K562 (cell line): ENCODE measurements around the gene COMMD1.

Experiments used
- CHD2 ChIP-seq: IDR thresholded peaks from 2 replicates; pipeline ENCODE4 v1.6.1; 2011; ENCODE audit warnings: low read depth, low read length
- YY1 ChIP-seq, 3 experiments: IDR thresholded peaks; 2 replicates each; pipeline ENCODE4 v1.6.1; 2011; ENCODE audit warnings: low read length in 2 of 3, mild to moderate bottlenecking in 2 of 3, moderate library complexity in 2 of 3, borderline replicate concordance in 1 of 3, control low read depth in 1 of 3, low read depth in 1 of 3; ENCODE audit not compliant: insufficient read depth in 3 of 3, insufficient replicate concordance in 2 of 3, control insufficient read depth in 1 of 3, insufficient read length in 1 of 3; ENCODE audit errors: extremely low read depth in 1 of 3

DNA sequence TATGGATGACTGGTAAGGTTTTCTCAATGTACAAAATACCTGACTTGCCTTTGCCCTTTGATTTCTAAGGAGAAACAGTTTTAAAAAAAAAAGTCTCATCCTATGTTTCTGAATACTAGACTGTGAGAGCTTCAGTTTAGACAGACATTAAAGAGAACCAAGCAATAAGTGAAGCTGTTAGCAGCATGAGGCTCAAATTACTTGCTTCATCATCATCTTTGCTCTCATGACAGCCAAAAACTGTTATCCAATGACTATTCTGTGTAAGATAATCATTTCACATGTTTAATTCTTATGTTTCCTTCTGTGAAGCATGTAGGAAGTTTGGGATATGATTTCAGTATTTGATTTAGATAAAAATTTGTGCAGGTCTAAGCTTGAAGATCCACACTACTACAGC, 129.2 kb downstream of the COMMD1 start:
- TF ChIP-seq YY1 (IDR thresholded peaks at IDR 0.05; ENCODE audit: borderline replicate concordance in 1 of 3, control insufficient read depth in 1 of 3, extremely low read depth in 1 of 3, insufficient read depth in 3 of 3, insufficient read length in 1 of 3, insufficient replicate concordance in 2 of 3, low read depth in 1 of 3, low read length in 2 of 3): no peak
- no peak for TF ChIP-seq CHD2
